B cell (primary cell): ENCODE measurements around the gene PTGER4. TPM values are rescaled to one million over a fixed set of nuclear protein-coding genes. Genes with fewer than 3 reads are reported as not detected.

Experiments
- ATAC-seq: fragments of 200-7000 bp; cut with Tn5 transposase; one replicate; pipeline ENCODE4 v1.10.0; 2021; ENCODE audit warnings: low read depth, mild to moderate bottlenecking, moderate number of reproducible peaks, moderate library complexity
- CTCF ChIA-PET: fragments of 350-600 bp; sonication (Branson Sonifier 250); formaldehyde crosslinking; loops from one replicate; lab custom pipeline; 2021; ENCODE audit warnings: antibody characterized with exemption, inconsistent platforms; lab: Charles Lee
- POLR2A ChIA-PET: fragments of 350-600 bp; sonication (Branson Sonifier 250); formaldehyde crosslinking; loops from one replicate; lab custom pipeline; 2021; ENCODE audit warnings: antibody characterized with exemption; lab: Charles Lee
- DNase-seq: peaks from one replicate; pipeline ENCODE4 v3.0.0; 2013
- H2AFZ ChIP-seq: 2 replicates; pipeline ENCODE4 v1.6.1; 2012; ENCODE audit warnings: mild to moderate bottlenecking, low read depth, low read length; ENCODE audit not compliant: insufficient read depth, poor library complexity, severe bottlenecking
- H3K27ac ChIP-seq, 2 donors: 1 replicate in 1 of 2; 2 replicates in 1 of 2; pipeline ENCODE4 v1.5.1; 2012 to 2013; ENCODE audit warnings: low read length in 2 of 2, mild to moderate bottlenecking in 2 of 2, moderate library complexity in 1 of 2
- H3K27me3 ChIP-seq, 4 experiments: fragments of 200-600 bp in 1 of 4; sonication (generic) in 1 of 4; replicated peaks in 1 of 4; 1 replicate in 2 of 4; 2 replicates in 2 of 4; pipeline versions ENCODE4 v1.6.1 to v1.7.0; 2013 to 2016; ENCODE audit warnings: low read length in 3 of 4, mild to moderate bottlenecking in 2 of 4, mixed read lengths in 1 of 4, moderate library complexity in 1 of 4; ENCODE audit not compliant: insufficient read depth in 4 of 4, control insufficient read depth in 3 of 4; ENCODE audit errors: control extremely low read depth in 1 of 4
- H3K36me3 ChIP-seq, 2 experiments: replicated peaks in 1 of 2; 1 replicate in 1 of 2; 2 replicates in 1 of 2; pipeline versions ENCODE4 v1.6.1 to v1.7.1; 2013; ENCODE audit warnings: low read length in 1 of 2; ENCODE audit not compliant: insufficient read depth in 2 of 2, control insufficient read depth in 1 of 2; ENCODE audit errors: control extremely low read depth in 1 of 2, extremely low read depth in 1 of 2
- H3K4me1 ChIP-seq, 2 donors: fragments of 200-600 bp in 1 of 2; sonication (generic) in 1 of 2; 1 replicate in 1 of 2; 2 replicates in 1 of 2; pipeline versions ENCODE4 v1.5.1 to v1.6.1; 2013 to 2017; ENCODE audit warnings: low read length in 2 of 2; ENCODE audit not compliant: control insufficient read depth in 2 of 2, insufficient read depth in 2 of 2
- H3K4me2 ChIP-seq: replicated peaks from 2 replicates; pipeline ENCODE3; 2012; ENCODE audit warnings: mild to moderate bottlenecking, low read depth, low read length; ENCODE audit not compliant: poor library complexity, severe bottlenecking
- H3K4me3 ChIP-seq, 5 experiments: fragments of 200-600 bp in 1 of 5; sonication (generic) in 1 of 5; 1 replicate in 3 of 5; 2 replicates in 2 of 5; pipeline versions ENCODE4 v1.5.1 to v1.7.0; 2011 to 2016; ENCODE audit warnings: low read length in 4 of 5, mild to moderate bottlenecking in 4 of 5, low read depth in 2 of 5, control low read depth in 1 of 5, moderate library complexity in 1 of 5; ENCODE audit not compliant: insufficient read depth in 1 of 5; ENCODE audit errors: control extremely low read depth in 1 of 5, extremely low read depth in 1 of 5
- H3K79me2 ChIP-seq: fragments of 200-600 bp; sonication (generic); one replicate; pipeline ENCODE4 v1.6.0; 2016; ENCODE audit warnings: low read length; ENCODE audit not compliant: control insufficient read depth, insufficient read depth
- H3K9ac ChIP-seq: fragments of 200-600 bp; sonication (generic); 2 replicates; pipeline ENCODE4 v1.6.1; 2017; ENCODE audit warnings: mild to moderate bottlenecking, low read length, moderate library complexity
- H3K9me3 ChIP-seq, 3 donors: one replicate each; pipeline versions ENCODE4 v1.6.1 to v1.7.1; 2013; ENCODE audit warnings: low read length in 2 of 3; ENCODE audit not compliant: control insufficient read depth in 2 of 3, insufficient read depth in 1 of 3; ENCODE audit errors: control extremely low read depth in 1 of 3
- H4K20me1 ChIP-seq: 2 replicates; pipeline ENCODE4 v1.6.0; 2012; ENCODE audit warnings: mild to moderate bottlenecking, low read length; ENCODE audit not compliant: insufficient read depth, control insufficient read depth, poor library complexity, severe bottlenecking
- H3K27ac Mint-ChIP-seq: one replicate; pipeline ENCODE4 v1.8.0; 2021; ENCODE audit warnings: mixed read lengths
- H3K27me3 Mint-ChIP-seq: one replicate; pipeline ENCODE4 v1.8.0; 2021; ENCODE audit warnings: mixed read lengths
- H3K4me1 Mint-ChIP-seq: one replicate; pipeline ENCODE4 v1.8.0; 2021; ENCODE audit warnings: mixed read lengths
- H3K4me3 Mint-ChIP-seq: one replicate; pipeline ENCODE4 v1.8.0; 2021; ENCODE audit warnings: mixed read lengths
- H3K9me3 Mint-ChIP-seq: one replicate; pipeline ENCODE4 v1.8.0; 2022; ENCODE audit warnings: mixed read lengths; ENCODE audit not compliant: insufficient read depth
- EZH2 ChIP-seq: IDR thresholded peaks from 2 replicates; pipeline ENCODE4 v1.6.1; 2012; ENCODE audit warnings: borderline replicate concordance, low read depth, mild to moderate bottlenecking, moderate library complexity, low read length; ENCODE audit not compliant: insufficient read depth, poor library complexity, severe bottlenecking
- WGBS: methylation state at CpG from one replicate; pipeline ENCODE4 v1.1.5; 2013; ENCODE audit warnings: missing lambda C conversion rate; ENCODE audit not compliant: insufficient coverage; 5-methylcytosine and 5-hydroxymethylcytosine counted together
- intact Hi-C: fragments of 100-400 bp; cut with micrococcal nuclease; formaldehyde crosslinking; loops from one replicate; pipeline ENCODE4 v1.10.0; 2022
- polyA minus RNA-seq: library from RNA; depleted of rRNA, polyadenylated mRNA; stranded (reverse); fragments of >200 nt; gene quantifications from 2 replicates; pipeline ENCODE4 v1.2.3, GENCODE V29; 2012
- polyA plus RNA-seq: library from polyadenylated mRNA; depleted of rRNA; stranded (reverse); fragments of >200 nt; gene quantifications from 2 replicates; pipeline ENCODE4 v1.2.3, GENCODE V29; 2012
- total RNA-seq, 2 donors: library from RNA; stranded (reverse); fragments of 120-200 nt in 1 of 2; gene quantifications; 1 replicate in 1 of 2; 2 replicates in 1 of 2; pipeline versions ENCODE4 v1.2.3 to v1.2.4, GENCODE V29; 2013 to 2022
- TF ChIP-seq, protein P1 (sequence below): fragments of 200-600 bp; IDR thresholded peaks from one replicate; pipeline ENCODE4 v1.8.0; 2022; ENCODE audit warnings: antibody characterized with exemption, mild to moderate bottlenecking

Gene PTGER4
- total RNA-seq (26.3 and 26.8 TPM in 2 replicates), polyA plus RNA-seq (76.7 and 85.4 TPM in 2 replicates), polyA minus RNA-seq (143 and 313 TPM in 2 replicates)
- total RNA-seq (2013) = 15.5 TPM

DNA sequence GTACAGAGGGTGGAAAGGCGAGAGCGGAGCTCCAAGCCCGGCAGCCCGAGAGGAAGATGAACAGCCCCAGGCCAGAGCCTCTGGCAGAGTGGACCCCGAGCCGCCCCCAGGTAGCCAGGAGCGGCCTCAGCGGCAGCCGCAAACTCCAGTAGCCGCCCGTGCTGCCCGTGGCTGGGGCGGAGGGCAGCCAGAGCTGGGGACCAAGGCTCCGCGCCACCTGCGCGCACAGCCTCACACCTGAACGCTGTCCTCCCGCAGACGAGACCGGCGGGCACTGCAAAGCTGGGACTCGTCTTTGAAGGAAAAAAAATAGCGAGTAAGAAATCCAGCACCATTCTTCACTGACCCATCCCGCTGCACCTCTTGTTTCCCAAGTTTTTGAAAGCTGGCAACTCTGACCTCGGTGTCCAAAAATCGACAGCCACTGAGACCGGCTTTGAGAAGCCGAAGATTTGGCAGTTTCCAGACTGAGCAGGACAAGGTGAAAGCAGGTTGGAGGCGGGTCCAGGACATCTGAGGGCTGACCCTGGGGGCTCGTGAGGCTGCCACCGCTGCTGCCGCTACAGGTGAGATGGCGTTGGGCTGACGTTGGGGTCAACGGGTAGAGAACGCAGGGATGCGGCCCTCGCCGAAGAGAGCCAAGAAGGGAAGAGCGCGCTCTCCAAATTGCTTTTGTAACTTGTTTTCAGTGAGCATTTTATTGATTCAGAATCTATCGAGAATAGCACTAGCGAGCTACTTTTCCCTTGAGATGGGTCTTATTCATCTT, at the start of gene PTGER4:
Gene PTGER4, plus strand, starts transcription at position 3 of the 769 bp plus-strand sequence. CDS start 1,079 bp downstream, outside the sequence.
- ChIA-PET POLR2A (interaction anchor here (1.4 kb wide), 1 partner anchor 110 kb away, joined by 3 read pairs; no protein-coding TSS in a partner anchor), CTCF (interaction anchor here (0.8 to 8.2 kb wide), 9 partner anchors 9 to 659 kb away, joined by 3 to 92 read pairs (median 4); no protein-coding TSS in a partner anchor)
- no peaks in the 10 kb centered on the region for H3K36me3 ChIP-seq
- H3K9ac ChIP-seq = peak within 1 kb of the TSS; percentile 90
- Mint-ChIP-seq H3K27ac (peak within 1 kb of the TSS; percentile 92), H3K4me3 (peak within 1 kb of the TSS; percentile 94), H3K9me3 (no peaks in the 10 kb centered on the region), H3K27me3 (no peaks in the 10 kb centered on the region), H3K4me1 (peaks cover 54% of the 10 kb centered on the region)
- H3K4me3 ChIP-seq = peak within 1 kb of the TSS; percentile 80 to 89 (median 84)
- peaks cover 25% of the 10 kb centered on the region for H3K79me2 ChIP-seq
- H3K27me3 ChIP-seq = no peaks in the 10 kb centered on the region
- peaks cover 34 to 41% of the 10 kb centered on the region in 2 donors for H3K4me1 ChIP-seq
- no peak for TF ChIP-seq EZH2
- TF ChIP-seq, protein P1, sequence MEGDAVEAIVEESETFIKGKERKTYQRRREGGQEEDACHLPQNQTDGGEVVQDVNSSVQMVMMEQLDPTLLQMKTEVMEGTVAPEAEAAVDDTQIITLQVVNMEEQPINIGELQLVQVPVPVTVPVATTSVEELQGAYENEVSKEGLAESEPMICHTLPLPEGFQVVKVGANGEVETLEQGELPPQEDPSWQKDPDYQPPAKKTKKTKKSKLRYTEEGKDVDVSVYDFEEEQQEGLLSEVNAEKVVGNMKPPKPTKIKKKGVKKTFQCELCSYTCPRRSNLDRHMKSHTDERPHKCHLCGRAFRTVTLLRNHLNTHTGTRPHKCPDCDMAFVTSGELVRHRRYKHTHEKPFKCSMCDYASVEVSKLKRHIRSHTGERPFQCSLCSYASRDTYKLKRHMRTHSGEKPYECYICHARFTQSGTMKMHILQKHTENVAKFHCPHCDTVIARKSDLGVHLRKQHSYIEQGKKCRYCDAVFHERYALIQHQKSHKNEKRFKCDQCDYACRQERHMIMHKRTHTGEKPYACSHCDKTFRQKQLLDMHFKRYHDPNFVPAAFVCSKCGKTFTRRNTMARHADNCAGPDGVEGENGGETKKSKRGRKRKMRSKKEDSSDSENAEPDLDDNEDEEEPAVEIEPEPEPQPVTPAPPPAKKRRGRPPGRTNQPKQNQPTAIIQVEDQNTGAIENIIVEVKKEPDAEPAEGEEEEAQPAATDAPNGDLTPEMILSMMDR = no peak
- intact Hi-C loops = loop anchor here (1.0 to 5.0 kb wide), 10 partner anchors 8 to 1603 kb away; partner anchors contain the start of genes RPL37 and TTC33
- 0% methylated on average over 44 of the region's 44 CpGs for WGBS
- no peaks in the 10 kb centered on the region for H4K20me1 ChIP-seq
- no peaks in the 10 kb centered on the region for H3K9me3 ChIP-seq
- peak within 1 kb of the TSS; percentile 89 to 96 for H3K27ac ChIP-seq
- H3K4me2 ChIP-seq = peak within 1 kb of the TSS; percentile 93
- ATAC-seq (no peak), DNase-seq (no peak)
- peak within 1 kb of the TSS; percentile 80 for H2AFZ ChIP-seq

DNA sequence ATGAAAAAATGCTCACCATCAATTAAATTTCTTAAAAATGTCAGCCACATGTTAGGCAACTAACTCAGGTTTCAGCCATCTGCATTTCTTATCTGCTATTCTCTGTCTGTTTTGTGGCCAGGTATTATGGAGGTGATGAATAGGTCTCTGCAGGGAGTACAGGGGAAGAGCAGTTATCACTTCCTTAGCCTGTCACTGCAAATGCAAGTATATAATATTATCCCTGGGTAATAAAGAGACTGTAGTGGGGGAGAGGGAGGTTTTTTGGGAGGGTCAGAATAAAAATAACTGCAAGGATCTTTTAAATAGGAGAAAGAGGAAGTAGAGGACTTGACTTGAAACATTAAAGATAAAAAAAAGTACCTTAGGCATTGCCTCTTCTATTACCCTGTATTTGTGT, 49.6 kb upstream of the PTGER4 start:
- no peak overlapping the region for H3K4me3 Mint-ChIP-seq
- intact Hi-C loops = loop anchor here (5.0 kb wide), 1 partner anchor 42 kb away; no protein-coding TSS in a partner anchor
- TF ChIP-seq EZH2 = no peak
- TF ChIP-seq, protein P1 = no peak
- peak overlapping the region; percentile 8 for H3K4me2 ChIP-seq
- POLR2A ChIA-PET = no interaction called here
- H2AFZ ChIP-seq = no peak overlapping the region
- H4K20me1 ChIP-seq = no peaks in the 10 kb centered on the region
- H3K9me3 Mint-ChIP-seq = no peaks in the 10 kb centered on the region
- no peak overlapping the region for H3K27ac Mint-ChIP-seq
- no peaks in the 10 kb centered on the region for H3K36me3 ChIP-seq
- no peak overlapping the region for H3K9ac ChIP-seq
- CTCF ChIA-PET = no interaction called here
- H3K27me3 ChIP-seq = no peaks in the 10 kb centered on the region
- H3K4me1 Mint-ChIP-seq = peaks cover 21% of the 10 kb centered on the region
- peaks cover 5 to 11% of the 10 kb centered on the region in 2 donors for H3K4me1 ChIP-seq
- ATAC-seq (peak; percentile 28), DNase-seq (no peak)
- H3K27ac ChIP-seq = no peak overlapping the region
- no peaks in the 10 kb centered on the region for H3K79me2 ChIP-seq
- H3K4me3 ChIP-seq = no peak overlapping the region
- no peaks in the 10 kb centered on the region for H3K27me3 Mint-ChIP-seq
- peaks cover 0 to 2% (median 0%) of the 10 kb centered on the region in 3 donors for H3K9me3 ChIP-seq
